Ovary (tissue), 3 donors: ENCODE results near the gene PCARE.

Experiments used
- CTCF ChIP-seq, 3 donors: fragments of 450-650 bp in 2 of 3; fragments of 200-600 bp in 1 of 3; IDR thresholded peaks; one replicate each; pipeline versions ENCODE4 v1.5.1 to v1.8.0; 2016 to 2022; ENCODE audit warnings: antibody characterized with exemption in 3 of 3, mild to moderate bottlenecking in 1 of 3
- POLR2A ChIP-seq: fragments of 450-650 bp; IDR thresholded peaks from one replicate; pipeline ENCODE4 v1.6.1; 2017; ENCODE audit warnings: antibody characterized with exemption, mild to moderate bottlenecking, moderate library complexity
- donor health status: DM: no; HTN: no; CAD: no.

GRCh38 chr2:29017716-29018435 is 56.4 kb downstream of the PCARE start:
- TF ChIP-seq CTCF (IDR thresholded peaks at IDR 0.05) = no peak
- no peak for TF ChIP-seq POLR2A
